Endothelial cell of umbilical vein (primary cell): ENCODE results near the gene ELOB. TPM values are rescaled to one million over a fixed set of nuclear protein-coding genes. Genes with fewer than 3 reads are reported as not detected.

Experiments
- BruUV-seq: library from RNA; stranded (reverse); fragments of 400-500 nt; replicated peaks from 2 replicates; lab custom pipeline; 2021; lab: Mats Ljungman, UMichigan
- CTCF ChIA-PET: fragments of 300-600, 350-600 bp; sonication (Branson Sonifier 250); formaldehyde crosslinking; loops from one replicate; lab custom pipeline; 2021; ENCODE audit warnings: antibody characterized with exemption, inconsistent platforms; lab: Charles Lee
- POLR2A ChIA-PET: fragments of 300-600, 350-600 bp; sonication (Branson Sonifier 250); formaldehyde crosslinking; loops from one replicate; lab custom pipeline; 2021; ENCODE audit warnings: antibody characterized with exemption, inconsistent platforms; lab: Charles Lee
- DNase-seq: peaks from one replicate; pipeline ENCODE4 v3.0.0-alpha.2; 2011; ENCODE audit warnings: low read depth, low spot score
- FAIRE-seq: peaks from 2 replicates; lab custom pipeline; 2011; peaks lifted over from hg19 to GRCh38; lab: Jason Lieb, UNC
- H2AFZ ChIP-seq: 2 replicates; pipeline ENCODE4 v1.6.0; 2012; ENCODE audit warnings: low read depth, low read length, control low read depth, inconsistent platforms
- H3K27ac ChIP-seq: 2 replicates; pipeline ENCODE4 v1.5.1; 2011; ENCODE audit warnings: low read depth, mild to moderate bottlenecking, control low read depth, low read length, moderate library complexity; ENCODE audit not compliant: insufficient read depth
- H3K27me3 ChIP-seq, 2 experiments: 2 replicates each; pipeline versions ENCODE4 v1.6.0 to v1.6.1; 2011; ENCODE audit warnings: low read length in 2 of 2, mixed read lengths in 1 of 2; ENCODE audit not compliant: control insufficient read depth in 2 of 2, insufficient read depth in 2 of 2
- H3K36me3 ChIP-seq, 2 experiments: 2 replicates in 1 of 2; 3 replicates in 1 of 2; pipeline ENCODE4 v1.5.1; 2011; ENCODE audit warnings: low read length in 2 of 2, mild to moderate bottlenecking in 1 of 2, moderate library complexity in 1 of 2; ENCODE audit not compliant: control insufficient read depth in 2 of 2, insufficient read depth in 2 of 2; ENCODE audit errors: extremely low read depth in 1 of 2
- H3K4me1 ChIP-seq: 3 replicates; pipeline ENCODE4 v1.5.1; 2011; ENCODE audit warnings: mild to moderate bottlenecking, low read length; ENCODE audit not compliant: control insufficient read depth, insufficient read depth; ENCODE audit errors: extremely low read depth
- H3K4me2 ChIP-seq: 2 replicates; pipeline ENCODE4 v1.6.1; 2011; ENCODE audit warnings: low read length, control low read depth, mixed read lengths; ENCODE audit not compliant: insufficient read depth
- H3K4me3 ChIP-seq, 3 experiments: fragments of 200-600 bp in 1 of 3; sonication (generic), shearing (Covaris generic) in 1 of 3; replicated peaks in 1 of 3; 2 replicates each; pipeline ENCODE4 v1.5.1; 2011 to 2016; ENCODE audit warnings: control low read depth in 3 of 3, low read length in 3 of 3, mild to moderate bottlenecking in 2 of 3, inconsistent platforms in 1 of 3, low read depth in 1 of 3, moderate library complexity in 1 of 3; ENCODE audit not compliant: insufficient read depth in 1 of 3
- H3K79me2 ChIP-seq: 2 replicates; pipeline ENCODE4 v1.6.0; 2012; ENCODE audit warnings: low read length, inconsistent platforms; ENCODE audit not compliant: control insufficient read depth, insufficient read depth
- H3K9ac ChIP-seq: replicated peaks from 2 replicates; pipeline ENCODE3; 2011; ENCODE audit warnings: low read length, control low read depth; ENCODE audit not compliant: insufficient read depth; ENCODE audit errors: extremely low read depth
- H3K9me1 ChIP-seq: replicated peaks from 3 replicates; pipeline ENCODE4 v1.6.0; 2011; ENCODE audit warnings: mild to moderate bottlenecking, low read length; ENCODE audit not compliant: control insufficient read depth, insufficient read depth; ENCODE audit errors: extremely low read depth
- H3K9me3 ChIP-seq: replicated peaks from 2 replicates; pipeline ENCODE4 v1.5.1; 2012; ENCODE audit warnings: low read length, inconsistent platforms; ENCODE audit not compliant: control insufficient read depth, insufficient read depth
- H4K20me1 ChIP-seq: replicated peaks from 2 replicates; pipeline ENCODE3; 2011; ENCODE audit warnings: mild to moderate bottlenecking, low read length; ENCODE audit not compliant: control insufficient read depth, insufficient read depth; ENCODE audit errors: extremely low read depth
- CTCF ChIP-seq, 2 donors: IDR thresholded peaks; 1 replicate in 1 of 2; 2 replicates in 1 of 2; pipeline ENCODE4 v1.5.1; 2011; ENCODE audit warnings: low read length in 2 of 2, mild to moderate bottlenecking in 2 of 2, moderate library complexity in 2 of 2, control low read depth in 1 of 2, inconsistent platforms in 1 of 2, low read depth in 1 of 2; ENCODE audit not compliant: insufficient read depth in 1 of 2; ENCODE audit errors: extremely low read depth in 1 of 2
- EZH2 ChIP-seq: IDR thresholded peaks from 2 replicates; pipeline ENCODE4 v1.6.1; 2012; ENCODE audit warnings: borderline replicate concordance, low read depth, mild to moderate bottlenecking, moderate library complexity, low read length, inconsistent platforms; ENCODE audit not compliant: severe bottlenecking
- FOS ChIP-seq: IDR thresholded peaks from 2 replicates; pipeline ENCODE4 v1.6.1; 2011; ENCODE audit warnings: mild to moderate bottlenecking, low read length, moderate library complexity, borderline replicate concordance; ENCODE audit not compliant: insufficient read depth
- GATA2 ChIP-seq: IDR thresholded peaks from 2 replicates; pipeline ENCODE4 v1.7.0; 2011; ENCODE audit warnings: low read depth, mild to moderate bottlenecking, moderate library complexity, mixed read lengths, low read length; ENCODE audit not compliant: insufficient read length, insufficient read depth
- JUN ChIP-seq: IDR thresholded peaks from 2 replicates; pipeline ENCODE4 v1.6.1; 2011; ENCODE audit warnings: borderline replicate concordance, low read depth; ENCODE audit not compliant: insufficient read length, insufficient read depth
- MAX ChIP-seq: IDR thresholded peaks from 2 replicates; pipeline ENCODE4 v1.6.1; 2011; ENCODE audit not compliant: insufficient read depth, insufficient read length
- MYC ChIP-seq: IDR thresholded peaks from one replicate; pipeline ENCODE4 v1.6.1; 2011; ENCODE audit warnings: mild to moderate bottlenecking, low read depth, low read length
- POLR2A ChIP-seq: IDR thresholded peaks from 2 replicates; pipeline ENCODE4 v1.6.1; 2012; ENCODE audit warnings: low read depth, mild to moderate bottlenecking, control low read depth, low read length
- POLR2AphosphoS5 ChIP-seq: IDR thresholded peaks from 2 replicates; pipeline ENCODE4 v1.6.1; 2012; ENCODE audit warnings: low read depth, mild to moderate bottlenecking, control low read depth, low read length, moderate library complexity; ENCODE audit not compliant: insufficient read depth
- dilution Hi-C: fragments of 300-500 bp; cut with MboI; formaldehyde crosslinking; loops from one replicate; pipeline ENCODE4 v1.15.0; 2019; ENCODE audit warnings: low sequenced_read_pairs; ENCODE audit not compliant: extremely low pct_ligation_motif_present
- intact Hi-C: fragments of 100-400 bp; cut with micrococcal nuclease; formaldehyde crosslinking; loops from one replicate; pipeline ENCODE4 v1.10.0; 2022
- polyA plus RNA-seq, 4 experiments: library from polyadenylated mRNA; depleted of rRNA in 3 of 4; stranded (reverse) in 3 of 4; unstranded in 1 of 4; fragments of >200 nt; gene quantifications; 2 replicates each; pipeline versions ENCODE4 v1.2.1 to v1.2.3, GENCODE V29; 2011 to 2012; ENCODE audit warnings: missing spikeins in 1 of 4
- total RNA-seq: library from RNA; stranded (reverse); gene quantifications from 2 replicates; pipeline ENCODE4 v1.2.3, GENCODE V29; 2021

Gene ELOB
- total and polyA plus RNA-seq, 2 donors (not counting 3 experiments of a cell fraction or from before 2014, with no cell fraction given), result 251 to 848 TPM

- DNase-seq (no peak), FAIRE-seq (no peak)
- Histone ChIP-seq H3K9me3 (no peaks in the 10 kb centered on the region), H3K36me3 (no peaks in the 10 kb centered on the region), H3K27ac (no peak overlapping the region), H3K79me2 (no peaks in the 10 kb centered on the region), H3K4me2 (no peak overlapping the region), H3K27me3 (no peaks in the 10 kb centered on the region), H3K4me1 (no peaks in the 10 kb centered on the region), H3K9ac (no peak overlapping the region), H3K9me1 (no peaks in the 10 kb centered on the region), H2AFZ (no peak overlapping the region), H4K20me1 (no peaks in the 10 kb centered on the region), H3K4me3 (no peak overlapping the region)
- BruUV-seq, result no TSS peak
- intact Hi-C loops (no loop called here), dilution Hi-C loops (no loop called here)
- POLR2A ChIA-PET, result no interaction called here
- CTCF ChIA-PET, result interaction anchor here (1.2 kb wide), 1 partner anchor 182 kb away, joined by 4 read pairs; no protein-coding TSS in a partner anchor
- TF ChIP-seq MAX (no peak), POLR2AphosphoS5 (no peak), EZH2 (no peak), GATA2 (no peak), MYC (no peak), CTCF (IDR thresholded peaks at IDR 0.05; ENCODE audit: extremely low read depth in 1 of 2, insufficient read depth in 1 of 2, low read depth in 1 of 2, low read length in 2 of 2) (no peak), JUN (no peak), FOS (no peak), POLR2A (no peak)
These were observed 31.8 kb downstream of the ELOB start for GRCh38 chr16:2745116-2745890.
